ENCODE data around the gene MPP2. TPM values are rescaled to one million over a fixed set of nuclear protein-coding genes. Genes with fewer than 3 reads are reported as not detected.
"Not testable (repeated sequence)": the region's sequence is repeated elsewhere in the genome, so short reads cannot be mapped to it uniquely, and the experiment has no call there.

Gene MPP2
- polyA plus RNA-seq, 1 donor: 2.6 TPM

DNA sequence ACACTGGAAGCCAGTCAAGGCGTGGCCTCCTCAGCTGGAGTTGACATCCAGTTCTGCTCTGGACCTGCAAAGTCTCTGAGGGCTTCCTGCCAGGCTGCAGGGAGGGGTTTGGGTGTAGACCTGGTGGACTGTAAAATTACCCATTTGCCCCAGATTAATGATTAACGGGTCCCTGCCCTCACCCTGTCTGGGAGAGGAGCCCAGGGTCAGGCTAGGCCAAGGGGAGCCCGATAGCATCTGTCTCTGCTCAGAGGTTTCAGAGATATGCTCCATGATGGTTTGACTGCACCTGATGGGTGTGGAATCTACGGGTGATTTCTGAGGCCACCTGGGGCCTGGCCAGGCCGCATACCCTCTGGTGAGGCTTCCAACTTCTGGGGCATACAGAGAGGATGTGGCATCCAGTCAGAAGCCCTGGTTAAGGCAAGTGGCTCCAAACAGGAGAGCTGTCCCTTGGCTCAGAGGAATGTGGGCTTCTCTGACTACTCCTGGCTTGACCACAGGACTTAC, 23.8 kb upstream of the MPP2 start:
- DNase-seq (ENCODE audit: low read depth): no peak

DNA sequence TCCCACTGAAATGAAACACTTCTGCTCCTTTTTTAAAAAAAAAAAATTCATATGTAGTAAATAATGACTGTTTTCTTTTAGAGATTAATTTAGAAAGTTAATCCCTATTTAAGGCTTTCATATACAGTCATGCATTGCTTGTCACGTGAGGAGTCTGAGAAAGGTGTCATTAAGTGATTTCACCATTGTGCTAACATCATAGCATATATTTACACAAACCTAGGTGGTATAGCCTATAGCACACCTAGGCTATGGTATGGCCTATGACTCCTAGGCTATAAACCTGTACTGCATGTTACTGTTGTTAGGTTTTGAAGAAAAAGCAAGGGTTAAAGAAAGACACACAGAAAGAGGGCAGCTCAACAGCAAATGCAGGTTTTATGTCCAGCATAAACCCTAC, 21.3 kb upstream of the MPP2 start:
- DNase-seq (ENCODE audit: low read depth): no peak

DNA sequence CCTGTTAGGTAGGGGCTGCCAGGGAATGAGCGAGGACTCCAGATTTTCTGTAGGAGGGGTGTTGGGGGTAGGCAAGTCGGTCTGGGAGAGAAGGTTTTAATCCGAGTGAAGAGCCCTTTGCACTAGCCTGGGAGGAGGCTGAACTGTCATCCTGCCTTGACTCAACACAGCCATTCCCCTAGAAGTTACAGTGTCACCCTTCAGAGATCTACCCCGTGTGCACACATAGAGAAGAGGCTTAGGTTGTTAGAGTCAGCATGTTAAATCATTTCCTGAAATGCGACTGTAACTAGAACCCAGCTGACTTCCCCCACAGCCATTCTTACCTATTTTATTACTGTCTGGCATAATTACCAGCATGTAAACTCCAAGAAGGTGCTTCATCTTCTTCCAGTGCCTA, 20.6 kb upstream of the MPP2 start:
- not testable (repeated sequence) for DNase-seq (ENCODE audit: low read depth)

DNA sequence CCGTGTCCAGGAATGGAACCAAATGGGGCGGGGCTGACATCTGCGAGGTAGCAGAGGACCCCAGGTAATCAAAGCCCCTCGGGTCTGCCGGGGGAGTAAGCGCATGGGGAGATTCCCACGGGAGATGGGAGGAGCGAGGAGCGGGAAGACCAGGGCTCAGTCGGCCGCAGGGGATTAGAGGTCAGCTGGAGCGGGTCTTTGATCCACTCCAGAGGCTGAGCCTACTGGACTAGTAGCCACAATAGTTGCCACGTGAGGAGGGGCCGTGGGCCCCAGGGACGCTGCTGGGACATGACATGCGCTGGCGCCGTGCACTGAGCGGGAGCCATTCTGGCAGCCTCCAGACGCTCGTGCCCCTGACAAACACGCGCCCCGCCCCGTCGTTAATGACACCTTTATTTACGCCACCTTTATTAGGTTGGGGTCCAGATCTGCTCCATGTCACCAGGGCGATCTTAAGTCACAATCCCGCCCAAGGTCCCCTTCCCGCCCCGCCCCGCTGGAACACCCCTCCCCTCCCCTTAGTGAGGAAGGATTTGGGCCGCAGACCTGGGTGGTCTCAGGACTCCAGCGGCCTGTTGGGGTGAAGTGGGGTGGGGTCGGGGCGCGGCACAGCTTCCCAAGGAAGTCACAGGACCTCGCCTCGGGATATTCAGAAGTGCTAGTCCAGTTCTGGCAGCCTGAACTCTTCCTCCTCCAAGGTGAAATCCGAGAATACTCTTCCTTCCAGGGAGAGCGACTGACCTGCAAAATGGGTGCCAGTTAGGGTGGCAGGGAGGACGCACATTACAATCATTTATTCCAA, 19.9 kb upstream of the MPP2 start:
- DNase-seq (ENCODE audit: low read depth): no peak

DNA sequence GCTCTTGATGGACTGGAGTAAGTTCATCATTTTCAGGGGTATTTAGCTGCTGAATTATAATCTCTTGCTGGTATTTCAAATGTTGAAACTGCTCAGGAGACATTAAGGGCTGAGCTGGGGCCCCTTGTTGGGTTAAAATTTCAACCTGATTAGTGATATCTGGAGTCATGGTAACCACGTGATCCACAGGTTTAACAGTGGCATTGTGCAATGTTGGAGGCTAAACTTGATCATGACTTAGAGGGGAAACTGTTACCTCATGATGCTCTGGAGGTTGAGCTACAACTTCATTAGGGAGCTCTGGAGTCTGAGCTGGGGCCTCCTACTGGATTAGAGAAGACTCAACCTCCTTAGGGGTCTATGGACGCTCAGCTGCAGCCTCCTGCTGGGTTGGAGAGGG, 17.2 kb upstream of the MPP2 start:
- DNase-seq (ENCODE audit: low read depth): no peak

DNA sequence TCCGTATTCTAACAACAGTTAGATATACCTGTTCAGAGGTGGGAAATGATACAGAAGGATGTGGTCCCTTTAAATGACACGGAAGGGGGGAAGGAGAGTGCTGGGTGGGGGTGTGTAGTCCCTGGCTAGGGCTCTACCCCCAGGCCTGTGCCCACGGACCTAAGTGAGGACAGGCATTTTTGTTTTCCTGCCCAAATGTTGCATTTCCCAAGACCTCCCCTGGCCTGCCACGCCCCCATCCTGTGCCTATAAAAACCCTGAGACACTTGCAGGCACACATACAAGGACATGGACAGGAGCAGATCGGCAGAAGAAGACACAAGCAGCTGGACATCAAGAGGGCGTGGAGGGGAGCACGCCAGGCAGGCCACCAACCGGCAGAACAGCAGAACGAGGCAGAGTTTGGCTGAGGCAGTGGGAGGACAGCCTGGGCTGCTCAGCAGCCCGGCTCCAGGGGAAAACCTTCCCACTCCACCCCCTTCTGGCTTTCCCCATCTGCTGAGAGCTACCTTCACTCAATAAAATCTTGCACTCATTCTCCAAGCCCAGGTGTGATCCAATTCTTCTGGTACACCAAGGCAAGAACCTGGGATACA, 13.3 kb upstream of the MPP2 start:
- DNase-seq (ENCODE audit: low read depth): no peak

DNA sequence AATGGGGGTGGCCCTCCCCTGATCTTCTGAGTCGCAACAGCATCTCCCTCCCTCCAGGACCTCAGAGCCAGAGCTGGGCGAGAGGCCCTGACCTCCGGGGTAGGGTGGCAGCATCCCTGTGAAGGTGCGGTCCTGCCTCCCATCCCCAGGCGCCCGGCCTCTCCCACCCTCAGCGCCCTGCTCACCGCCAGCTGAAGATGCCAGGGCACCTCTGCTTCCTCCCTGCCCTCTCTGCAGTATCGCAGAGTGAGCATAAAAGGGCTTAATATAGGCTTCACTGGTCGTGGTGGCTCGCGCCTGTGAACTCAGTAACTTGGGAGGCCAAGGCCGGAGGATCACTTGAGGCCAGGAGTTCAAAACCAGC, 10.7 kb upstream of the MPP2 start:
- no peak for DNase-seq (ENCODE audit: low read depth)

DNA sequence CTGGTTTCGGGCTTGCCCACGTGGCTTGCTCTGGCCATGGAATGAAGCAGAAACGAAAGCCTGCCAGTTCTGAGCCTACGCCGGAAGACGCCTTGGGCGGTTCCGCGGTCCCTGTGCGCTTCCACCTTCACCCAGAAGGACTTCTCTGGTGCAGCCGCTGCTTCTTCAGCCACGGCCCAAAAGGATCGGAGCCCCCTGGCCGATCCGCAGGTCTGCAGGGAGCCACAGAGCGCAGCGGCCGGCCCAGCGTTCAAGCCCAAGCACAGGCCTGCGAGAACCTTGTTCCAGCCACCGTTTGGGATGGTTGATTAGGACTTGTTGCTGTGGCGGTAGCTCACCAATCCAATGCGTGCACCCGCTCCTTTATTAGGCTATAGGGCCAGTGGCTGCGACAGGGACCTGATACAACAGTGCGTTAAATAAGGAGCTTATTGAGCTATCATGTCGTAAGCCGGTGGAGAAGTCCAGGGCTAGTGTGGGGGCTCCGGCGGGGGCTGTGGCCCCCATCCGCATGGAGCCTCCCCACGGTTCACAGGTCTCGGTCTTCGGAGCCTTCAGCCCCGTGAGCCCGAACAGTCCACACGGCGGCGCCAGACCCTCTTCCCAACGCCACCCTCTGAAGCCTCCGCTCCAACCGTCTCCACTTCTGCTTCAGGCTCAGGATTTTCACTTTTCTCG, 10.2 kb upstream of the MPP2 start:
- no peak for DNase-seq (ENCODE audit: low read depth)

DNA sequence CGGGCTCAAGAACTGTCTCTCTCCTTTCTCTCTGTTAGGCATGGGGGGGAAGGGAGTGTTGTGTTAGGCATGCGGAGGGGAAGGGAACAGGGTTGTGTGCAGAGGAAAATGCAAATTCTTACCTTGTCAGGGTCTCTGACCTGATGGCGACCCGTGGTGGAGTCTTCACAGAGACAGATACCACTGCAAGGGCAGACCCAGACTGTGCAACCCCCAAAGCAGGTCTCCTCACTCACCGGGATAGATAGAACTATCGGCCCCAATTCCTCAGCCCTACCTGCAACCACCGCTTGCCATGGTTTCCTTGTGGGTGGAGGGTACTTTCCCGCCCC, 9.6 kb upstream of the MPP2 start:
- DNase-seq (ENCODE audit: low read depth): no peak

DNA sequence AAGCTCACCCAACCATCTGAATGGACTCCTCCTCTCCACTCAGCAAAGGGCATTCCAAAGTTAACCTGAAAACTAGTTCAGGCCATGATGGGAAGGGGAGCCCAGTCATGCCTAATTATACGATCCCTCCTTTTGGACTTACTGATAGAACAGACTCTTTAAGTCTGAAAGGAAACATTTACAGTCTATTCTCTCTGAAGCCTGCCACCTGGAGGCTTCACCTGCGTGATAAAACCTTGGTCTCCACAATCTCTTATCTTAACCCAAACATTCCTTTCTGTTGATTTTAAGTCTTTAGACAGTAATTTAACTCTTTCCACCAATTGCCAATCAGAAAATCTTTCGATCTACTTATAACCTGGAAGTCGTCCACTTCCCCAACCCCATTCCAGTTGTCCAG, 9.0 kb upstream of the MPP2 start:
- no peak for DNase-seq (ENCODE audit: low read depth)

DNA sequence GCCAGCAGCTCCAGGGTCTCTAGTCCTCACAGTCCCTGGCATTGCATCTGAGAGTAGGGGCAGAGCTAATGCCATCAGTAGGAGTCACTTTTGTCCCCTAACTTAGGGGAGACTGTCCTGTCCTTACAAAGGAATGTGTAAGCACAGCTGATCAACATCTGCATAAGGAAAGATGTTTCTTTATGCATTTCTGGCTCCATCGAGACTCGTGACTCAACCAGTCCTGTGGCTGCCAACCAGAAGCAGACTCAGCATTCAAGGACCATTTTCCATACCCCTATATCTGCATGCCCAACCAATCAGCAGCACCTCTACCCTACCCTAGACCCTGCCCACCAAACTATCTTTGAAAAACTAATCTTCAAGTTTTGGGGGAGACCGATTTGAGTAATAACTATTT, 8.2 kb upstream of the MPP2 start:
- no peak for DNase-seq (ENCODE audit: low read depth)

DNA sequence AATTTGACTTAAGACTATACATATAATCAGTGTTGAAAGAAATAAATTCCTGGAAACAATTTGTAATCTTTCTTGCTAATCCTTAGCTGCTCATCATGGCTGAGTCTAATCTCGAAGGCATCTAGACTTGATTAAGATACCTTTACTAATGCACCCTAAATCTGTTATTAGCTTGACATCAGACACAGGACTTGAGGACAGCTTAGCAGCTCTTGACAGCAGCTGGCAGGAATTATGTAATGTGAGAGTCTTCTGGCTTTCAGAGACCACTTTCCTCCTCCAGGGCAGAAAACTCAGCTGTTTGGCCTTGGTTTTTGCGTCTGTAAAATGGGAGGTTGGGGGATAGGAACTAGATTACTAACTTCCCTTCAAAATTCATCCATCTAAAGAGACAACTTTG, 7.1 kb upstream of the MPP2 start:
- no peak for DNase-seq (ENCODE audit: low read depth)

DNA sequence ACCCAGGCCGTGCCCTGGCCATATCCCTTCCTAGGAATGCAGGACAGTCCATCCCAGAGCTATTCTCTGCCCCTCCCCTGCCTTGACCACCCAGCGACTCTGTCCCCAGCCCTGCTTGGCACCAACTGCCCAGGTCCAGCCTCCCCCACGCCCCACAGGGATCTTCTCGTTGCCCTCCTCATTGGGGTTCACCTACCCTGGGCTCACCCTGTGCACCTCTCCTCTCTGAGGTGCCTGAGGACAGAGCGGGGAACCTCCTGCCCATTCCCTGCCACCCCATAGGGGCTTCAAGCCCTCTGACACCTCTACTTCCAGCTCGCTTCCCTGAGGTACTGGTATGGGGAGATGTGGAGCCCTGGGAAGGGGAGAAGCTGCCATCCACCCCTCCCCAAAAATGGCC, 6.2 kb upstream of the MPP2 start:
- no peak for DNase-seq (ENCODE audit: low read depth)

DNA sequence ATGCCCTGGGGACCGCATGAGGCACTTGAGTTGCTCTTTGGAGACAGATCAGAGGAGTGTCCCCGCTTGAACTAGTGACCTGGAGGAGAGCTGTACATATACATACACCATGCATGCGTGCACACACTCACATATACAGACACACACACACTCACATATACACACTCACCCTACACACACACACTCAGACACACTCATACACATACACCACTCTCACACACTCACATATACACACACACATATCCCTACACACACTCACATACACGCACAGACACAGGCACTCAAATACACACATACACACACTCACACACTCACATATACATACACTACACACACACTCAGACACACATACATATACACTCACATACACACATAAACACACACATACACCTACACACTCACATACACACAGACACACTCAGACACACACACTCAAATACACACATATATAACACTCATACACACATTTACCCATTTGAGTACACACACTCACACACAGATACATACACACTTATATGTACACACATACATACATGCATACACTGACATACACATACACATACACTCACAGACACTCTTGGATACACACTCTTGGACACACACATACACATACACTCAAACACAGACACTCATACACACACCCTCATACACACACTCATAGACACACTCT, 5.4 kb upstream of the MPP2 start:
- DNase-seq (ENCODE audit: low read depth): no peak

DNA sequence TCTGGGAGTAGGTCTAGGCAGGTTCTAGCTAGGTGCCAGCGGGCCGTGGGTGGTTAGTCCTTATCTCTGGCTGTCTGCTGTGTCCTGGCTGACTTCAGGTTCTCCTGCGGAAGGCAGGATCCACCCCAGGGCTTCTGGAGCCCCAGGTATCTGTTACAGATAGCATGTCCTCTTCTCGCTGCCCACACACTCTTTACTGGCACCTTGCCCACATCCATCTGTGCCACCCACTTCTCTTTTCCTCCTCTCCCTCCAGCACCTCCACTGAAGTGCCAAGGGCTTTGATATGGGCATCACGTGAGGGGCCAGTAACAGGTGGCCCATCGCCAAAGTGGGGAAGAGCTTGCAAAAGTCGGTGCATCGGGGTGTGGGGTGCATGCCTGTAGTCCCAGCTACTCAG, 4.6 kb upstream of the MPP2 start:
- DNase-seq (ENCODE audit: low read depth): no peak

DNA sequence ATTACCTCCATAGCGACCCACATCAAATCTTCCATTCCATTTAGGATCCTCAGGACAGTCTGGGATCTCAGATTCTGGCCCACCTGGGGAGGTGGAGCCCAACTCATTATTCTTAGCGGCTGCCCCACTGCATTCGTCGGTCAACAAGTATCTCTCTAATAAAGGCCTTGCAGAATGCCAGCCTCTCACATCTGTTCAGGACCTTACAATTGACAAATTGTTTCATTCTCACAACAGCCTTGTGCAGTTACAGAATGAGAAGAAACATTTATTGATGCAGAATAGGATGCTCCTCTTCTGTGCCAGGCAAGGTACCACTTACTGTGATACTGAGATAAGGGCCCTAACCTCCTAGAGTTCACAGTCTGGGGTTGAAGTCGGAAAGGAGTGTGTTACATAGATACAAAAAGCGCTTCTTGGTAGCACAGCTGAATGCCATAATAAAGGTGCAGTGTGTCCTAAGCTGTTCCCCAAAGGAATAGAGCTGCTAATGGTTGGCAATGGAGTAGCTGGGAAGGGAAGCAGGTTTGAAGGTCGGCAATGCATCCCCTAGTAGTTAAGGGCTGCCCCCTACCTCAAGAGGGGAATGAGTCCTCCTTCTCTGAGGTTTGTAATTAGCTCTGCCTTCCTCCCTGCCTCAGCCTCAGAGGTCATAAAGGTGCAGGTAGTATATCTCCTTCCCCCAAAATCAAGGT, 2.3 kb upstream of the MPP2 start:
- no peak for DNase-seq (ENCODE audit: low read depth)

DNA sequence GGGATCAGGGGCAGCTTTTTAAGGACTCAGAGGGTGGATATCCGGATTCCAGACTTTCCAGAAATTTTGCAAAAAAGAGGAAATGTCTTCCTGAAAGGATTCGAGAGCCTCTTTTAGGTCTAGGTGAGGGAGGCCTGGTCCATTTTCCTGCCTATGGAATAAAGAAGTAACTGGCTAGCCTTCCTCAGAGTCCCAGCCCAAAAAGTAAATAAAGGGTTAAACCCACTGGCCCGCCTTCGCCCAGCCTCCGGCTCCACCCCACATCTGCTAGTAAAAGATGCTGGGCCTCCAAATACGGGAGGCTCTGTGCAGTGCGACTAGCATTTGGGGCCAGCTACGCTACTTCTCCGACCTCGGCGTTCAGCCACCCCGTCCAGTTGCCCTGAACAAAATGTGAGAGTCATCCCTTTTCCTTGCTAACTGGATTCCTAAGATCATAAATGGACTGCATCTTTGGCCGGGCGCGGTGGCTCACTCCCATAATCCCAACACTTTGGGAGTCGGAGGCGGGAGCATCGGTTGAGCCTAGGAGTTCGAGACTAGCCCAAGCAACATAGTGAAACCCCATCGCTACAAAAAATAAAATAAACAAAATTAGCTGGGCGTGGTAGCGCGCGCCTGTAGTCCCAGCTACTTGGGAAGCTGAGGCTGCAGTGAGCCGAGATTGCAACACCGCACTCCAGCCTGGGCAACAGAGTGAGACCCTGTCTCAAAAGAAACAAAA, 824 bp upstream of the MPP2 start:
- DNase-seq (ENCODE audit: low read depth): peak; percentile 60

DNA sequence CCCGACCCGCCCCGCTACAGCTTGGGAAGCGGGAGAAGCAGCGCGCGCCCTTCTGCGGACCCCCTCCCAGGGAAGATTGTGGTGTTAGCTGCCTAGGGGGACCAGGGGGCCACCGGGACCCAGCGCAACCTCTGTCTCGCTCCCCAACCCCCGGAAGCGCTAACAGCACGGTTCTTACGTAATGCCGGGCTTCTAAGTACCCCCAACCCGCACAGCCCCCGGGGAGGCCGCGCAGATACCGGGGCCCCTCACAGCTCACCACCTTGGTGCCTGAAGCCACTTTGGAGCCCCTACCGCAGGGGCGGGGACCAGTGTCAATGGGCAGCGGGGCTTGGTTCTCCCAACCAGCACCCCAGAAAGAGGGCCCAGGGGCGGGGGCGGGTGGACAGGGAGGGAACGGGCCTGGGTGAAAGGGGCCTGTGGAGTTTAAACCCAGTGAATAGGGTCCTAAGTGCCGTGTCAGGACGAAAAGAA, 348 bp downstream of the MPP2 start:
- DNase-seq (ENCODE audit: low read depth): no peak

DNA sequence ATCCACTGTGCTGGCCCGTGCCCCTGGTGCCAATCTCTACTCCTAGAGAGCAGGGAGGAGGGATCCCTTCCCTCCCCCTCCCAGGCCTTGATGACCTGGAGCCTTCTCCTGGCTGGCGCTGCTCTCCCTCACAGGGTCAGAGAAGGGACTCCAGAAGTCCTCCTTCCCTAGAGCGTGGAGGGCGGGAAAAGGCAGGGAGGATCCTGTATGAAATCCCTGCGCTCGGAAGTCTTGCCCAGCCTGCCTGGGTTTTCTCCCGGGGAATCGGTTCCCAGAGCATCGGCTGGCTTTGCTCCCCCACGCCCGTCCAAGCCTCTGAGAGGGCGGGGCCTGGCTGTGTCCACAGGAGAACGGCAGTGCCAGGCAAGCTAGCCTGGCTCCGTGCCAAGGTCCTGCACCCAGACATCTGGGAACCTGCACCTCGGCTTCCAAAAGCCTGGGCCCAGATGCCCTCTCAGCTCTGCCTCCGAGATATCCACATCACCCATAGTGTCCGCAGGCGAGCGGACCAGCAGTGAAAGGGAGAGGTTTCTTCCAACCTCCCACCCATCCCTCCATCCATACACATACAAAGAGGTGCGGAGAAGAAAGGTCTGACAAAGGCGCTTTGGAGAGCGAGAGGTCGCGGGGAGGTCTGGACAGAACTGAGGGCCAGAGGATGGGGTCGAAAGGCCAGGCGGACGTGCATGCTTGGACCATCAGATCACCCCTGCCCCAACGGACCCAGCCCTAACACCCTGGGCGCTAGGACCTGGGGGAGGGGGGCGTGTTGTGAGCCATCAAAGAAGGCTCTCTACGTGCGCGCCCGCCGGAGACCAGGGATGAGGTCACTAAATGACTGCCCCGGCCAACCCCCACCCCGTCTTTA, 1.1 kb downstream of the MPP2 start:
- peak; percentile 40 for DNase-seq (ENCODE audit: low read depth)

DNA sequence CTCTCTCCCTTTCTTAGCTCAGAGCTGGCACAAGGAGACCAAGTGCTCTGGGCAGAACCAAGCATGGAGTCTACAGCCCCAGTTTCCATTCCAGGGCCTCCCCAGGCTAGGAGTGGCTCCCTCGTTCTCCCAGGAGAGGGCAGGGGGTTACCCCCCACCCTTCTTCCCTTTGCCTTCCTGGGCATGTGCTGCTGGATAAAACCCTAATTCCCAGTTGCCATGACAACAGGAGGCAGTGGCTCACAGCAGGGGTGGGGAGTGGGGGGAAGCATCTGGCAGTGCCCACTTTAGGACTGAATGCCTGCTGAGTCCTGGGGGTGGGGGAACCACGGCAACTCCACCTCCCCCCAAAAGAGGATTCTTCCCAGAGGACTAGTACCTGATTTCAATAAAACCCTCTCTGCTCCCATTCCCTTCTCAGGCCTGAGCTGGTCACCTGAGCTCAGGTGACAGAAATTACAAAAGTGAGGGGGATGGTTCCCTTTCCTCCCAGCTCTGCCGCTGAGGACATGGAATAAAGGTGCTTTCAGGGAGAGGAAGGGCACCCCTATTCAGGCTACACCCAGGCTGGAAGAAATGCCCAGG, 1.8 kb downstream of the MPP2 start:
- no peak for DNase-seq (ENCODE audit: low read depth)
